Colonic mucosa (tissue), 4 donors: ENCODE results near the gene SETD4. TPM values are rescaled to one million over a fixed set of nuclear protein-coding genes. Genes with fewer than 3 reads are reported as not detected.
A peak's percentile ranks its signal among the peaks of the same experiment; 100 is the strongest.

ENCODE experiments used
- DNase-seq: peaks from one replicate; pipeline ENCODE4 v3.0.0-alpha.2; 2020
- H3K27ac ChIP-seq: fragments of 200-600 bp; one replicate; pipeline ENCODE4 v1.8.0; 2021
- H3K27me3 ChIP-seq: fragments of 200-600 bp; one replicate; pipeline ENCODE4 v1.8.0; 2021
- H3K36me3 ChIP-seq: fragments of 200-600 bp; one replicate; pipeline ENCODE4 v1.8.0; 2021
- H3K4me1 ChIP-seq: fragments of 200-600 bp; one replicate; pipeline ENCODE4 v1.8.0; 2021; ENCODE audit warnings: mild to moderate bottlenecking
- H3K4me3 ChIP-seq: fragments of 200-600 bp; one replicate; pipeline ENCODE4 v1.8.0; 2021
- H3K9ac ChIP-seq, 2 donors: one replicate each; pipeline ENCODE4 v1.7.0; 2013; ENCODE audit warnings: control low read depth in 2 of 2, low read depth in 2 of 2, low read length in 2 of 2
- H3K9me3 ChIP-seq: fragments of 200-600 bp; one replicate; pipeline ENCODE4 v1.8.0; 2021
- CTCF ChIP-seq: fragments of 200-600 bp; IDR thresholded peaks from one replicate; pipeline ENCODE4 v1.8.0; 2022; ENCODE audit warnings: antibody characterized with exemption, mild to moderate bottlenecking
- intact Hi-C: fragments of 100-400 bp; cut with DNase I; formaldehyde crosslinking; loops from one replicate; pipeline ENCODE4 v1.14.1; 2022
- total RNA-seq, 2 donors: library from RNA; stranded (reverse); fragmentation: NEBNext Ultra II Directional in 1 of 2; extraction: Animal tissue kit (Norgen Biotek cat#: 25700) in 1 of 2; gene quantifications; one replicate each; pipeline ENCODE4 v1.2.1, GENCODE V29; 2021
- donor health status: healthy.
- donor health status: DM: no; HTN: no; CAD: no.
- donor health status: DM: no; HTN: no; CAD: no.

SETD4 gene
- total RNA-seq, 2 donors from 2014 or later, result 14.7 to 22.7 TPM

GRCh38 chr21:36082237-36082664 is 21.9 kb upstream of the SETD4 start:
- Histone ChIP-seq H3K36me3 (no peaks in the 10 kb centered on the region), H3K9me3 (no peaks in the 10 kb centered on the region), H3K4me3 (no peak overlapping the region), H3K27ac (no peak overlapping the region), H3K9ac (no peak overlapping the region), H3K4me1 (no peaks in the 10 kb centered on the region), H3K27me3 (no peaks in the 10 kb centered on the region)
- intact Hi-C loops, result no loop called here
- no peak for TF ChIP-seq CTCF
- DNase-seq, result no peak

GRCh38 chr21:36080386-36080785 is 20.1 kb upstream of the SETD4 start:
- no peak for DNase-seq
- TF ChIP-seq CTCF, result no peak
- intact Hi-C loops, result no loop called here
- Histone ChIP-seq H3K4me1 (no peaks in the 10 kb centered on the region), H3K27ac (no peak overlapping the region), H3K9ac (no peak overlapping the region), H3K9me3 (no peaks in the 10 kb centered on the region), H3K27me3 (no peaks in the 10 kb centered on the region), H3K36me3 (no peaks in the 10 kb centered on the region), H3K4me3 (no peak overlapping the region)

GRCh38 chr21:36079671-36080070 is 19.3 kb upstream of the SETD4 start:
- Histone ChIP-seq H3K27ac (no peak overlapping the region), H3K9me3 (no peaks in the 10 kb centered on the region), H3K27me3 (no peaks in the 10 kb centered on the region), H3K9ac (no peak overlapping the region), H3K4me1 (no peaks in the 10 kb centered on the region), H3K36me3 (no peaks in the 10 kb centered on the region), H3K4me3 (no peak overlapping the region)
- intact Hi-C loops, result no loop called here
- no peak for DNase-seq
- no peak for TF ChIP-seq CTCF

GRCh38 chr21:36079010-36079649 is 18.8 kb upstream of the SETD4 start:
- DNase-seq, result peak; percentile 56
- H3K27me3 ChIP-seq, result no peaks in the 10 kb centered on the region
- H3K9ac ChIP-seq, result no peak overlapping the region
- H3K4me3 ChIP-seq, result no peak overlapping the region
- H3K27ac ChIP-seq, result no peak overlapping the region
- intact Hi-C loops, result no loop called here
- no peaks in the 10 kb centered on the region for H3K4me1 ChIP-seq
- no peaks in the 10 kb centered on the region for H3K9me3 ChIP-seq
- no peak for TF ChIP-seq CTCF
- no peaks in the 10 kb centered on the region for H3K36me3 ChIP-seq

- Histone ChIP-seq H3K9me3 (no peaks in the 10 kb centered on the region), H3K4me3 (no peak overlapping the region), H3K27me3 (no peaks in the 10 kb centered on the region), H3K9ac (no peak overlapping the region), H3K4me1 (no peaks in the 10 kb centered on the region), H3K36me3 (no peaks in the 10 kb centered on the region), H3K27ac (no peak overlapping the region)
- TF ChIP-seq CTCF, result no peak
- intact Hi-C loops, result no loop called here
- DNase-seq, result no peak
Observed at GRCh38 chr21:36077758-36078157, 17.4 kb upstream of the SETD4 start.
